Loucy (cell line): ENCODE measurements around the gene ZNF30.

Source experiments
- EZH2phosphoT487 ChIP-seq: fragments of 200-600 bp; IDR thresholded peaks from 2 replicates; pipeline ENCODE4 v1.6.1; 2018; ENCODE audit warnings: antibody characterized with exemption, mild to moderate bottlenecking, moderate library complexity, borderline replicate concordance
- TF ChIP-seq, protein P1 (sequence below): fragments of 200-600 bp; sonication (generic); conservative IDR thresholded peaks from 2 replicates; pipeline ENCODE4 v1.5.1; 2014; ENCODE audit warnings: mild to moderate bottlenecking, antibody characterized with exemption, low read length

DNA sequence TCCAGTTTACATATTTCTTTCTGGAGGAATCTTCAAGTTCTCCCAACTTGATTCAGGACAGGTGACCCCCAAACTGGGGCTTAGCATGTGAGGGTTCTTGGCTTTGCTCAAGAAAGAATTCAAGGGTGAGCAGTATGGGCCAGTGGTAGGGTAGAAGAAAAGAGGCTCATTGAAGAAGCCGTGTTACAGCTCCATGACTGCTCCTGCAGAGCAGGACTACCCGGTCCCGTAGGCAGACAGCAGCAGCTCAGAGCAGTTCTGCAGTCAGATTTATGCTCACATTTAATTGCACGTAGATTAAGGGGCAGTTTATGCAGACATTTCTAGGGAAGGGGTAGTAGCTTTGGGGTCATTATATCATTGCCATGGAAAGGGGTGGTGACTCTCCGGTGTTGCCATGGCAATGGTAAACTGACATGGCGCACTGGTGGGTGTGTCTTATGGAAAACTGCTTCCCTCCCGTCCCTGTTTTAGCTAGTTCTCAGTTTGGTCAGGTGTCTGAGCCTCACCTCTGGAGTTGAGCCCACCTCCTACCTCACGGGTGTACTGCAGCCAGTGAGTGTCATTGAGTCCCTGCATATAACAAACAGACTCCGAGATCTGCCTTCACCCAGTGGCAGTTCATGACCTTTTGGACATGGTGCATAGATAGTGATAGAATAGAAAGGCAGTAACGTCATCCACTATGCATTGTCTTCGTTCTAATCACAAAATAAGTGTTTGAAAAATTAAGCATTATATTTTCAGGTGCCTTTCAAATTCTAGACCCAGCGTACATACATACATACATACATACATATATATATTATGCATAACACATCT is 53.3 kb downstream of the ZNF30 start:
- TF ChIP-seq, protein P1, sequence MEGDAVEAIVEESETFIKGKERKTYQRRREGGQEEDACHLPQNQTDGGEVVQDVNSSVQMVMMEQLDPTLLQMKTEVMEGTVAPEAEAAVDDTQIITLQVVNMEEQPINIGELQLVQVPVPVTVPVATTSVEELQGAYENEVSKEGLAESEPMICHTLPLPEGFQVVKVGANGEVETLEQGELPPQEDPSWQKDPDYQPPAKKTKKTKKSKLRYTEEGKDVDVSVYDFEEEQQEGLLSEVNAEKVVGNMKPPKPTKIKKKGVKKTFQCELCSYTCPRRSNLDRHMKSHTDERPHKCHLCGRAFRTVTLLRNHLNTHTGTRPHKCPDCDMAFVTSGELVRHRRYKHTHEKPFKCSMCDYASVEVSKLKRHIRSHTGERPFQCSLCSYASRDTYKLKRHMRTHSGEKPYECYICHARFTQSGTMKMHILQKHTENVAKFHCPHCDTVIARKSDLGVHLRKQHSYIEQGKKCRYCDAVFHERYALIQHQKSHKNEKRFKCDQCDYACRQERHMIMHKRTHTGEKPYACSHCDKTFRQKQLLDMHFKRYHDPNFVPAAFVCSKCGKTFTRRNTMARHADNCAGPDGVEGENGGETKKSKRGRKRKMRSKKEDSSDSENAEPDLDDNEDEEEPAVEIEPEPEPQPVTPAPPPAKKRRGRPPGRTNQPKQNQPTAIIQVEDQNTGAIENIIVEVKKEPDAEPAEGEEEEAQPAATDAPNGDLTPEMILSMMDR, result no peak
- TF ChIP-seq EZH2phosphoT487, result no peak
